ENCODE data around the gene CLCF1. TPM values are rescaled to one million over a fixed set of nuclear protein-coding genes. Genes with fewer than 3 reads are reported as not detected.
A peak's percentile ranks its signal among the peaks of the same experiment; 100 is the strongest.

CLCF1 gene
- total and polyA plus RNA-seq, 2 donors (not counting 3 experiments of a cell fraction or from before 2014, with no cell fraction given): 5.8 to 6.5 TPM

- Histone ChIP-seq H3K9me3 (replicated peaks; ENCODE audit: control insufficient read depth, insufficient read depth, low read length) (no peaks in the 10 kb centered on the region), H4K20me1 (replicated peaks; ENCODE audit: control insufficient read depth, extremely low read depth, insufficient read depth, low read length) (no peaks in the 10 kb centered on the region), H2AFZ (ENCODE audit: low read depth, low read length) (no peak overlapping the region), H3K36me3 (ENCODE audit: control insufficient read depth in 2 of 2, extremely low read depth in 1 of 2, insufficient read depth in 2 of 2, low read length in 2 of 2) (no peaks in the 10 kb centered on the region), H3K9ac (replicated peaks; ENCODE audit: extremely low read depth, insufficient read depth, low read length) (no peak overlapping the region), H3K27ac (ENCODE audit: insufficient read depth, low read depth, low read length) (no peak overlapping the region), H3K27me3 (ENCODE audit: control insufficient read depth in 2 of 2, insufficient read depth in 2 of 2, low read length in 2 of 2) (no peaks in the 10 kb centered on the region), H3K4me1 (ENCODE audit: control insufficient read depth, extremely low read depth, insufficient read depth, low read length) (peaks cover 3% of the 10 kb centered on the region), H3K4me3 (replicated peaks in 1 of 3; ENCODE audit: insufficient read depth in 1 of 3, low read depth in 1 of 3, low read length in 3 of 3) (no peak overlapping the region), H3K79me2 (ENCODE audit: control insufficient read depth, insufficient read depth, low read length) (no peaks in the 10 kb centered on the region), H3K9me1 (replicated peaks; ENCODE audit: control insufficient read depth, extremely low read depth, insufficient read depth, low read length) (no peaks in the 10 kb centered on the region), H3K4me2 (ENCODE audit: insufficient read depth, low read length) (no peak overlapping the region)
- CTCF ChIA-PET: interaction anchor here (1.2 kb wide), 2 partner anchors 10 to 19 kb away, joined by 3 to 5 read pairs; partner anchors contain the start of gene CLCF1
- BruUV-seq (replicated peaks): no TSS peak
- intact Hi-C loops (cut with micrococcal nuclease) (no loop called here), dilution Hi-C loops (cut with MboI; ENCODE audit: extremely low pct_ligation_motif_present, low sequenced_read_pairs) (no loop called here)
- TF ChIP-seq MYC (IDR thresholded peaks at IDR 0.05; ENCODE audit: low read depth, low read length): no peak
- POLR2A ChIA-PET: interaction anchor here (0.7 kb wide), 1 partner anchor 9 kb away, joined by 3 read pairs; no protein-coding TSS in a partner anchor
- DNase-seq (ENCODE audit: low read depth, low spot score) (no peak), FAIRE-seq (no peak)
These were observed 9.2 kb downstream of the CLCF1 start for GRCh38 chr11:67364169-67364568.

GRCh38 chr11:67357831-67358670 is 15.3 kb downstream of the CLCF1 start:
- Histone ChIP-seq H3K9me3 (replicated peaks; ENCODE audit: control insufficient read depth, insufficient read depth, low read length) (no peaks in the 10 kb centered on the region), H3K27me3 (ENCODE audit: control insufficient read depth in 2 of 2, insufficient read depth in 2 of 2, low read length in 2 of 2) (no peaks in the 10 kb centered on the region), H3K36me3 (ENCODE audit: control insufficient read depth in 2 of 2, extremely low read depth in 1 of 2, insufficient read depth in 2 of 2, low read length in 2 of 2) (no peaks in the 10 kb centered on the region), H3K4me1 (ENCODE audit: control insufficient read depth, extremely low read depth, insufficient read depth, low read length) (peaks cover 37% of the 10 kb centered on the region), H3K4me3 (replicated peaks in 1 of 3; ENCODE audit: insufficient read depth in 1 of 3, low read depth in 1 of 3, low read length in 3 of 3) (no peak overlapping the region), H3K9ac (replicated peaks; ENCODE audit: extremely low read depth, insufficient read depth, low read length) (no peak overlapping the region), H2AFZ (ENCODE audit: low read depth, low read length) (no peak overlapping the region), H3K4me2 (ENCODE audit: insufficient read depth, low read length) (no peak overlapping the region), H3K9me1 (replicated peaks; ENCODE audit: control insufficient read depth, extremely low read depth, insufficient read depth, low read length) (no peaks in the 10 kb centered on the region), H4K20me1 (replicated peaks; ENCODE audit: control insufficient read depth, extremely low read depth, insufficient read depth, low read length) (no peaks in the 10 kb centered on the region), H3K79me2 (ENCODE audit: control insufficient read depth, insufficient read depth, low read length) (no peaks in the 10 kb centered on the region), H3K27ac (ENCODE audit: insufficient read depth, low read depth, low read length) (no peak overlapping the region)
- FAIRE-seq: no peak
- TF ChIP-seq MYC (IDR thresholded peaks at IDR 0.05; ENCODE audit: low read depth, low read length) (no peak), CTCF (IDR thresholded peaks at IDR 0.05; ENCODE audit: extremely low read depth in 1 of 2, insufficient read depth in 1 of 2, low read depth in 1 of 2, low read length in 2 of 2) (no peak), FOS (IDR thresholded peaks at IDR 0.05; ENCODE audit: borderline replicate concordance, insufficient read depth, low read length) (peak; percentile 17)
- intact Hi-C loops (cut with micrococcal nuclease): loop anchor here (1.0 kb wide), 2 partner anchors 16 to 24 kb away; no protein-coding TSS in a partner anchor
- ChIA-PET POLR2A (interaction anchor here (0.8 kb wide), 1 partner anchor 17 kb away, joined by 4 read pairs; no protein-coding TSS in a partner anchor), CTCF (interaction anchor here (1.4 to 15.0 kb wide), 3 partner anchors 12 to 33 kb away, joined by 7 to 1051 read pairs (median 13); partner anchors contain the start of genes CLCF1 and RAD9A)
- DNase-seq (ENCODE audit: low read depth, low spot score): no peak
- no TSS peak for BruUV-seq (replicated peaks)
- dilution Hi-C loops (cut with MboI; ENCODE audit: extremely low pct_ligation_motif_present, low sequenced_read_pairs): no loop called here

All from endothelial cell of umbilical vein (primary cell).